ENCODE measurements around the gene KRTAP12-3. TPM values are rescaled to one million over a fixed set of nuclear protein-coding genes. Genes with fewer than 3 reads are reported as not detected.
"Not testable (repeated sequence)": the region's sequence is repeated elsewhere in the genome, so short reads cannot be mapped to it uniquely, and the experiment has no call there.

Gene KRTAP12-3
- total RNA-seq, 1 donor from 2014 or later: not detected

DNA sequence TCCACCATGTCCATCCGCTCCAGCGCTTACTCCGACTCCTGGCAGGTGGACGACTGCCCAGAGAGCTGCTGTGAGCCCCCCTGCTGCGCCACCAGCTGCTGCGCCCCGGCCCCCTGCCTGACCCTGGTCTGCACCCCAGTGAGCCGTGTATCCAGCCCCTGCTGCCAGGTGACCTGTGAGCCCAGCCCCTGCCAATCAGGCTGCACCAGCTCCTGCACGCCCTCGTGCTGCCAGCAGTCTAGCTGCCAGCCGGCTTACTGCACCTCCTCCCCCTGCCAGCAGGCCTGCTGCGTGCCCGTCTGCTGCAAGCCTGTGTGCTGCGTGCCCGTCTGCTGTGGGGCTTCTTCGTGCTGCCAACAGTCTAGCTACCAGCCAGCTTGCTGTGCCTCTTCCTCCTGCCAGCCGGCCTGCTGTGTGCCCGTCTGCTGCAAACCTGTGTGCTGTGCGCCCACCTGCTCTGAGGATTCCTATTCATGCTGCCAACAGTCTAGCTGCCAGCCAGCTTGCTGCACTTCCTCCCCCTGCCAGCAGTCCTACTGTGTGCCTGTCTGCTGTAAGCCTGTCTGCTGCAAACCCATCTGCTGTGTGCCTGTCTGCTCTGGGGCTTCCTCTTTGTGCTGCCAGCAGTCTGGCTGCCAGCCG is 30.4 kb upstream of the KRTAP12-3 start:
- not testable (repeated sequence) for DNase-seq (ENCODE audit: low spot score)

DNA sequence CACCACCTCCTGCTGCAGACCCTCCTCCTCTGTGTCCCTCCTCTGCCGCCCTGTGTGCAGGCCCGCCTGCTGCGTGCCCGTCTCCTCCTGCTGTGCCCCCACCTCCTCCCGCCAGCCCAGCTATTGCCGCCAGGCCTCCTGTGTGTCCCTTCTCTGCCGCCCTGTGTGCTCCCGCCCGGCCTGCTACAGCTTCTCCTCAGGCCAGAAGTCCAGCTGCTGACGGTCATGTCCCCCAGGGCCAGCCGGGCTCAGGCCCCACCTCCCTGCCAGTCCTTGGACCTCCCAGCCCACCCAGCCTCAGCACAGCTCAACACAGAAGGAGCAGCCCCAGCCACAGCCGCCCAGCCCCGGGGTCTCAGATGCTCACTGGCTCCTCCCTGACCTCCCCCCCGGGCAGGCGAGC is 29.9 kb upstream of the KRTAP12-3 start:
- not testable (repeated sequence) for DNase-seq (ENCODE audit: low spot score)

DNA sequence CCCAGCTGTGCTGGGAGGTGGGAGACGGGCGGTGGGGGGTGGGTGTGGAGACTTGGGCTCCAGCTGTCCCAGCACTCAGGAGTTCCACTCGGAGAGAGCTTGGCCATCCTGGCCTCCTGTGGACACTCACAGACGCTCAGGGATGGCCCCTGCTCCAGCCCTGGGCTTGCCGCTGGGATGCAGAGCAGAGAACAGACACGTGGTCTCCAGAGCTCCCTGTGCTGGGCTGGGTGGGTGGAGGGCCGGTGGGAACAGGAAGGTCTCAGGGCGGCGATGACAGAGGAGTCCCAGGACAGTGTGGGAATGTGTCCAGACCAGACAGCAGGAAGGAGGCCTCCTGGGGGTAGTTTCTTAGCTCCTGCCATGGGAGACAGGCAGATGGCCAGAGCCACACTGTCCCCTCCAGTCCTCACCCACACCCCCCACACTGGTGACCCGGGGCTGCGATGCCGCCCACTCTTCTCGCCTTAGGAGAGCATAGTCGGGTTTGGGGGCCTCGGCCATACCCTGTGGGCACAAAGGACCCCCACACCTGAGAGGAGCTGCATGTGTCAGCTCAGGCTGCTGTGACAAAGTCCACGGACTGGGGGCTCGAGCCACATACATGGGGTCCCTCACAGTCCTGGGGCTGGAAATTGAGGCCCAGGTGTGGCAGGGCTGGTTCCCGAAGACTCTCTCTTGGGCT is 28.9 kb upstream of the KRTAP12-3 start:
- no peak for DNase-seq (ENCODE audit: low spot score)

DNA sequence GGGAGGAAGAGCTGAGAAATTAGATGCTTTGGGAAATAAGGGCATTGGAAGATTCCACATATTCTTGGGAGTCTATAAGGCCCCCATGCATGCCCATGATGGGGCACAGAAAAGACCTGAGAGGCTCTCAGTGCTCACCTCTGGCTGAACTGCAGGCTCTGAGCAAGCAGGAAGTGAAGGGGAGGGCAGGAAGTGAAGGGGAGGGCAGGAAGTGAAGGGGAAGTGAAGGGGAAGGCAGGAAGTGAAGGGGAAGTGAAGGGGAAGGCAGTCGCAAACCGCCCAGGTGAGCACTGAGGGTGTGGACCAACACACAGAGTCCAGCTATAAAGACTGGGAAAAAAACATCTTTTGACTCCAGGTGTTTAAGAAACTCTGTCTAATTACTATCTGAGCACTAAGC is 27.3 kb upstream of the KRTAP12-3 start:
- no peak for DNase-seq (ENCODE audit: low spot score)

DNA sequence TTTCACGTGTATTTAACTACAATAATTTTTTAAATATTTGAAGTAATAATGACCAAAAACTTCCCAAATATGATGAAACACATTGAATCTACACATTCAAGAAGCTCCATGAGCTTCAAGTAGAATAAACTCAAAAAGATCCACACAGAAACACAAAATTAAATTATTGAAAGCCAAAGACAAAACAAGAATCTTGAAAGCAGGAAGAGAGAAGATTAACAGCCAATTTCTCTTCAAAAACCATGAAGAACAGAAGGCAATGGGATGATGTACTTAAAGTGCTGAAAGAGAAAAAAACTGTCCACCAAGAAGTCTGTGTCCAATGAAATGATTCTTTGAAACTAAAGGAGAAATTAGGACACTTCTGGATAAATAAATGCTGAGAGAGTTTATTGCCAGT is 25.7 kb upstream of the KRTAP12-3 start:
- DNase-seq (ENCODE audit: low spot score): no peak

DNA sequence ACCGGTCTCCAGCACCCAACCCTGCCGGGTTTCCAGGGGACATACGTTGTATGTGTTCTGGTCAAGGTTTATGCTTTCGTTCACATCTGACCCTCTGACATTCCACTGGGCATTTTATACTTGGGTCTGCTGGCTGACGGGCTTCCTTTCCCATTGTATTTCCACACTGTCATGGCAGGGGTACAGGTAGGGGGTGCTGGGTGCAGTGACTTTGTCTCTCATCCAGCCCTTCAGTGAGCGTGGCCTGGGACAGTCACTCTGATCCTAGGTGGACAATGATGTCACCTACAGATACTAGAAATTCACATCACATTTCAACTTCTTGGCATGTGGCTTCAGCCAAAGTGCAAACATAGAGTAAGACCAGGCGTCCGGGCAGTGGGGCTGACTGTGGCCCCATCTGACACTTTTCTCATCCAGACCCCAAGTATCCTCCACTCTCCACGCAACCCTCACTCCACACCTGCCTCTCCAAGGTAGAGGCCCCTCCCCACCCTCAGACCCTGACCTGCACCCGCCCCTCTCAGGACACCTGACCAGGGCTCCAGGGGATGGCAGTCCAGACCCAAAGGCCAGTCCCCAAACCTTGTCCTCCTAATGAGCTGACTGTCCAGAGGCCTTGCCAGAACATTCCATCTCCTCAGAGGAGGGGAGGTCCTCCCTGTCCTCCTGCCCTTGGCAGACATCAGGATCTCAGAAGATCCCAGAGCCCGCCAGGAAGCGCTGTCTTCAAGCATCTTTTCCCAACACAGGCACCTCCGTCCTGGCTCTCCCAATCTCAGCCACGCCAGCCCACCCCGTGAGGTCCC is 21.3 kb upstream of the KRTAP12-3 start:
- DNase-seq (ENCODE audit: low spot score): no peak

DNA sequence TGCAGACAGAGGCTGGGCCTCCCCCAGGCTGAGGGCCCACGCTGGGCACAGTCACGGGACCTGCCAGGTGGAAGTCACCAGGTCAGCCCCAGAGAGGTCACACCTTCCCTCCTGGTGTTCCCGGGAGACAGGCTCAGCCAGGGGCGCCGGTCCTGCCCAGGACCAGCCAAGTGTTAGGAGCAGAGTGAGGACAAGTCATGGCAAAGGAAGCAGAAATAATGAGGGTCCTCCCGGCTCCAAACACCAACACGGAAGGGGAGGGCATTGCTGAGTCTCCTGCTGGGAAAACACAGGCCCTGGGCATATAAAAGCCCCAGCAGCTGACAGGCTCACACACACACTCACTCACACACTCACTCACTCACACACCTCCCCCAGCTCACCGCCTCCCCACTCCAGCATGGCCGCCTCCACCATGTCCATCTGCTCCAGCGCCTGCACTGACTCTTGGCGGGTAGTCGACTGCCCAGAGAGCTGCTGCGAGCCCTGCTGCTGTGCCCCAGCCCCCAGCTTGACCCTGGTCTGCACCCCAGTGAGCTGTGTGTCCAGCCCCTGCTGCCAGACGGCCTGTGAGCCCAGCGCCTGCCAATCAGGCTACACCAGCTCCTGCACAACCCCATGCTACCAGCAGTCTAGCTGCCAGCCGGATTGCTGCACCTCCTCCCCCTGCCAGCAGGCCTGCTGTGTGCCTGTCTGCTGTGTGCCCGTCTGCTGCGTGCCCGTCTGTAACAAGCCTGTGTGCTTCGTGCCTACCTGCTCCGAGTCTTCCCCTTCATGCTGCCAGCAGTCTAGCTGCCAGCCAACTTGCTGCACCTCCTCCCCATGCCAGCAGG is 20.5 kb upstream of the KRTAP12-3 start, which contains the start of gene KRTAP10-10:
Gene KRTAP10-10, plus strand, starts transcription at position 339 of the 833 bp plus-strand sequence. Its CDS starts 62 bp downstream, at position 401.
- DNase-seq (ENCODE audit: low spot score): no peak

DNA sequence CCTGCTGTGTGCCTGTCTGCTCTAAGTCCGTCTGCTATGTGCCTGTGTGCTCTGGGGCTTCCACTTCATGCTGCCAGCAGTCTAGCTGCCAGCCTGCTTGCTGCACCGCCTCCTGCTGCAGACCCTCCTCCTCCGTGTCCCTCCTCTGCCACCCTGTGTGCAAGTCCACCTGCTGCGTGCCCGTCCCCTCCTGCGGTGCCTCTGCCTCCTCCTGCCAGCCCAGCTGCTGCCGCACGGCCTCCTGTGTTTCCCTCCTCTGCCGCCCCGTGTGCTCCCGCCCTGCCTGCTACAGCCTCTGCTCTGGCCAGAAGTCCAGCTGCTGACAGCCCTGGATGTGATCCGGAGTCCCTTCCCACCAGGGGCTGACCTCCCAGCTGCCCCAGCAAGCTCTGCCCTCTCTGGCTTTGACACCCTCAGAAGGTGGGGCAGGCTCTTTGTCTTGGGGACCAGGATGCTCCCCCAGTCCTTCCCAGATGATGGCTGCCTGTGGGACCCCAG is 19.8 kb upstream of the KRTAP12-3 start:
- DNase-seq (ENCODE audit: low spot score): not testable (repeated sequence)

DNA sequence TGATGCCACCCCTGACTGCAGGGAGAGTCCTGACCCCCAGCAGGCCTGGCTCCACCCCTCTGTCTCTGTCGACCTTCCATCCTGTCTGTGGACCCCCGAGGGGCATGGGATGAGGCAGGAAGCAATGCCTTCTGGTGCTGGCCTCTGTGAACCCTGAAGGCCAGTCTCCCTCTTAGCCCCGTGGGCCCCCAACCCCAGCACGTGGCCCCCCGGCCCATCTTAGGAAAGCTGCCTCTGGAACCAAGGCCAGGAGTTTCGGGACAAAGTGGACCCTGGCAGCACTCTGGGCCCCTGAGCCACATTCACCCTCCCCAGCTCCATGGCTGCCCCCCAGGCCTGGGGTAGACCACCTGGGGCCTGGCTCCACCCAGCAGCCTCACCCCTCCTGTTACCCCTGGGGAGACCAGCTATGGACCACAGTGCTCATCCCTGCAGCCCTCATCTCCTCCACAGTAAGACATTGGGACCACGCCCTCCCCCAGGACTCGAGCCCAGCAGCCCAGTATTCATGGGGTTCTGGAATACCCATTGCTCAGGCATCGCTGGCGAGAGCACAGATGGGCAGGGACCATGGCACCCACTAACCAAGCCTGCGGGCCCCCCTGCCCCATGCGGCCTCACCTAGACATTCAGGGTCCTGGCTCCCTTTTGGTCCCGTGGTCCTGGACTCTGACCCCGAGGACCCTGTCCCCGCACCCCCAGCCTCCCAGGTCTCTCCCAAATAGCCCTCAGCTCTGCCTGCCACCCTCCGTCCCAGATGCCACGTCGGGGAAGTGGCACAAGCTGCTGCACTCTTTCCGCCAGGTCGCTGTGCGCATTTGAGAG is 19.0 kb upstream of the KRTAP12-3 start:
- DNase-seq (ENCODE audit: low spot score): not testable (repeated sequence)

DNA sequence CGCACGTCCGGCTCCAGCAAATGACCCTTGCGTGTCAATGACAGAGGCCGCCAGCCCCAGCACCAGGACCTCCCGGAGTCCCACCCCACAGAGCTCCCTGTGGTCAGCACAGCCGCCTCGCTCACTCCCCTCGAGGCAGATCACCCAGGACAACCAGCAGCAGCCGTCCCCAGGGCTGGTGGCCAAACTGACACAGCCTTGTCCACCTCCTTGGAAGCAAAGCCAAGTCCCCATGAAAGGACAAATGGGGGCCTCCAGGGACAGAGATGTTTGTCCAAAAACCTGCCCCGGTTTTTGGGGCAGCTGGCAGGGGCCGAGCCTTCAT is 18.4 kb upstream of the KRTAP12-3 start:
- DNase-seq (ENCODE audit: low spot score): no peak

DNA sequence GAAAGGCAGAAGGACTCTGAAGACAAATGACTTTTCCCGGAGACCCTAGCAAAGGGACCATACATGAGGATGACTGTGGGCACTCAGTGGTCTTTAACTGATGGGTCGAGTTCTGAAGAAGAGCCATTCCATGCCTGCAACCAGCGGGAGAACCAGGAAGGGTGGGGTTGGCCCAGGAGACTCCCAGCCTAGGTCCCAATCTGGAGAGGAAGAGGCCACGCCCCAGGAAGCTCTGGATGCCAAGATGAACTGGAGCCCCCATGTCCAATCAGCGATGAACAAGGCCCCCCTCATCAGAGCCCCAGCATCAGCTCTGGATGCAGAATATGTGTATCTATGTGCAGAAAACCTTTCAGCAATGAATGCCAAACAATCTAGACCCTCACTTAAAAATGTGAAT is 17.0 kb upstream of the KRTAP12-3 start:
- no peak for DNase-seq (ENCODE audit: low spot score)

DNA sequence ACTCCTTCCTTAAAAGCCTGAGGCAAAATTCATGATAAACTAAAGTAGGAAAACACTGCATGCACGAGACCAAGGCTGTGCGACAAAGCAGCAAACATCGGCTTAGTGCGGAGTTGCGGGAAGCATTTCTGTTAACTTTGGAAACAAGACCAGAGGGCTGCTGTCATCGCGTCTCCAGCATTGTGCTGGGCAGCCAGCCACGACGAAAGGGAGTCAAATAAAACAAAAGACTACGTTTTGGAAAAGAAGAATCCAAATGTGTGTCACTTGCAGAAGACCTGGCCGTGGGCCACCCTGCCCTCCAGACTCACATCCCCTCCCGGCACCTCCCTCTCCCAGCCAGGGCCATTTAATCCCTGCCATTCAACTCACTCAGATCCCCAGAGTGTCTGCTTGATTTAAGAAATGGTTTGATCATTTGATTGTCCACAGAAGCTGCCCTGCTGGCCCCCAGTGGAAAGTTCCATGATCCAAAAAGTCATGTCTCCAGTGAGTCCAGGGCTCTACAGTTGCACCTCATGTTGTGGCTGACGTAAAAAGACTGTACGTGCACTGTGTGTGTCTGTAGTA is 13.9 kb upstream of the KRTAP12-3 start:
- DNase-seq (ENCODE audit: low spot score): no peak

DNA sequence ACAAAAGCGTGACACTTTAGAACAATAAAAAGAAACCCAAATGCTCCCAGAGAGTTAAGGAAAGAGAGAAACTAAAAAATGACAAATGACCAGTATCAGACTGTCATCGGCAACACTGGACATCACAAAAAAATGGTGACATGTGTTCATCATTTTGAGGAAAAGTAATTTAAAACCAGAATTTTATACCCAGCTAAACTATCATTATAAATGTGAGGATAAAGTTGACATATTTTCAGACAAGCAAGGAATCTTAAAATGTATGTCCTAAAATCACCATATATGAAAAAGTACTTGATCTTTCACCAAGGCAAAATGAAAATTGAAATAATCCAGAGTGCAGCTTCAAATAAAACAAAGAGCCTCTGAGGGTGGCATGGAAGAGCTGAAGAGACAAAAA is 12.9 kb upstream of the KRTAP12-3 start:
- DNase-seq (ENCODE audit: low spot score): no peak

DNA sequence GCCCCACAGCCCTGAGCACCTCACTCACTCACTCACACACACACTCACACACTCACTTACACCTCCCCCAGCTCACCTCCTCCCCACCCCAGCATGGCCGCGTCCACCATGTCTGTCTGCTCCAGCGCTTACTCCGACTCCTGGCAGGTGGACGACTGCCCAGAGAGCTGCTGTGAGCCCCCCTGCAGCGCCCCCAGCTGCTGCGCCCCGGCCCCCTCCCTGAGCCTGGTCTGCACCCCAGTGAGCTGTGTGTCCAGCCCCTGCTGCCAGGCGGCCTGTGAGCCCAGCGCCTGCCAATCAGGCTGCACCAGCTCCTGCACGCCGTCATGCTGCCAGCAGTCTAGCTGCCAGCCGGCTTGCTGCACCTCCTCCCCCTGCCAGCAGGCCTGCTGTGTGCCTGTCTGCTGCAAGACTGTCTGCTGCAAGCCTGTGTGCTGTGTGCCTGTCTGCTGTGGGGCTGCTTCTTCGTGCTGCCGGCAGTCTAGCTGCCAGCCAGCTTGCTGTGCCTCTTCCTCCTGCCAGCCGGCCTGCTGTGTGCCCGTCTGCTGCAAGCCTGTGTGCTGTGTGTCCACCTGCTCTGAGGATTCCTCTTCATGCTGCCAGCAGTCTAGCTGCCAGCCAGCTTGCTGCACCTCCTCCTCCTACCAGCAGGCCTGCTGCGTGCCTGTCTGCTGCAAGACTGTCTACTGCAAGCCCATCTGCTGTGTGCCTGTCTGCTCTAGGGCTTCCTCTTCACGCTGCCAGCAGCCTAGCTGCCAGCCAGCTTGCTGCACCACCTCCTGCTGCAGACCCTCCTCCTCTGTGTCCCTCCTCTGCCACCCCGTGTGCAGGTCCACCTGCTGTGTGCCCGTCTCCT is 11.1 kb upstream of the KRTAP12-3 start, which contains the start of gene KRTAP10-11:
Gene KRTAP10-11, plus strand, starts transcription at position 49 of the 856 bp plus-strand sequence. Its CDS starts 45 bp downstream, at position 94.
- not testable (repeated sequence) for DNase-seq (ENCODE audit: low spot score)

DNA sequence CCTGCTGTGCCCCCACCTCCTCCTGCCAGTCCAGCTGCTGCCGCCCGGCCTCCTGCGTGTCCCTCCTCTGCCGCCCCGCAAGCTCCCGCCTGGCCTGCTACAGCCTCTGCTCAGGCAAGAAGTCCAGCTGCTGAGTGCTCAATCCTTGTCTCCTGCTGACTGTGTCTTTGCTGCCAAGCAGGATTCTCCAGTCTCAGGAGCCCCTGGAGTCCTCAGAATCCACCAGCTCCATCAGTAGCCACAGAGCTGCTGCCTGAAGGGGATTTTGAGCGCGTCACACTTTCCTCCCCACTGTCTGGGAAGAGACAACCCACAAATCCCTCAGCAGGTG is 10.5 kb upstream of the KRTAP12-3 start:
- no peak for DNase-seq (ENCODE audit: low spot score)

DNA sequence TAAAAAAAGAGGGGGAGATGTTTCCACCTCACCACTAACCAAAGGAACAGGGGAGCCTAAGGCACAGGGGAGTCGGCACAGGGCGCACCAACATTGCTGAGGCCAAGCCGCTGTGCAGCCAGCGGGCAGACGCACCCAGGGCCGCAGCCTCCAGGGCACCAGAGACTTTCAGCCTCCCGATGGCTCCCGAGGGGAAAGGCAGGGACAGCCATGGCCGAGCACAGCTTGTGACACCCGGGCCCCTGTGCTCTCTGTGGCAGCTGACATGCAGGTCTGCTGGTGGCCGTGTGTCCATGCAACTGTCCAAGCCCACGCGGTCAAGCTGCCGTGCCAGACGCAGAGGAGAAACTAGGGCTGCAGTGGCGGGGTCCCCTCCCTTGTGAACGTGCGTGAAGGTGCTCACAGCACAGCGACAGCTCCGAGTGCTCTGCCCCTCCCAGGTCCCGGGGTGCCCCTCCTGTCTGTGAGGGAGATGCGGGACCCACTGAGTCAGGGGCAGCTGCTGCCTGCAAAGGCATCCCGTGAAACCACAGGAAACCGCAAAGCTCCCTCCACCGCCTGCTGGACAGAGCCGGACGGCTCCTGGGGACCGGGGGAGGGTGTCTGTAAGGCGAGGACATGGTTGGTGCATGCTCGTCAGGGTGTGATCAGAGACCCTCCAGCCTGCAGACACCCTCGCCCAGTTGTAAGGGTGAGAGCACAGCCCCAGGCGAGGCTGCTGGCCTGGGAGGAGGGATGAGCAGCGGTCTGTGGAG is 9.0 kb upstream of the KRTAP12-3 start:
- DNase-seq (ENCODE audit: low spot score): no peak

DNA sequence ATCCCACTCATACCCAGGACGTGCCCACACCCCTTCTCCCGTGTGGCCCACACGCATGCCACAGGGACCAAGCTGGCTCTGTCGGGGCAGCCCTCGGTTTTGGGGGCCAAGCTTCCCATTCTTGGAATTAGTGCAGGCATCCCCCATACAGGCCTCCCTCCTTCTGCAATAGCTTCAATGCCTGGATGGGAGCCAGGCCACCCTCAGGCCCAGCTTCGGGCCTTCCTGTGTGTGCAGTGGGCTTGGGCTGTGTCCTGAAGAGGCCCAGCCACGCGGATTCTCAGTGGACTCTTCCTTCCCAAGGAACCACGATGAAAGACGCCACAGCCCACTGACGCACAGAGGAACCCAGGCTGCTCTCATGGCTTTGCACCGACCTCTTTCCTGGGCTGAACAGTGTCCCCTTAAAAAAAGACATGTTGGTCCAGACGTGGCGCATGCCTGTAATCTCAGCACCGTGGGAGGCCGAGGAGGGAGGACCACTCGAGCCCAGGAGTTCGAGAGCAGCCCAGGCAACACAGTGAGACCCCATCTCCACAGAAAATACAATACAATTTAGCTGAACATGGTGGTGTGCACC is 8.1 kb upstream of the KRTAP12-3 start:
- no peak for DNase-seq (ENCODE audit: low spot score)
